Retinal pigment epithelial cell (primary cell): Measurements from ENCODE around the gene ATP8A2.
A peak's percentile ranks its signal among the peaks of the same experiment; 100 is the strongest.

Experiments used
- DNase-seq: peaks from one replicate; pipeline ENCODE4 v3.0.0-alpha.2; 2010; ENCODE audit warnings: low read depth
- H3K4me3 ChIP-seq: 2 replicates; pipeline ENCODE4 v1.5.1; 2011; ENCODE audit warnings: mild to moderate bottlenecking, low read length, control low read depth, moderate library complexity
- TF ChIP-seq, protein P1 (sequence below): conservative IDR thresholded peaks from 2 replicates; pipeline ENCODE4 v1.5.1; 2011; ENCODE audit warnings: low read depth, low read length, control low read depth, inconsistent platforms

ATP8A2 gene

DNA sequence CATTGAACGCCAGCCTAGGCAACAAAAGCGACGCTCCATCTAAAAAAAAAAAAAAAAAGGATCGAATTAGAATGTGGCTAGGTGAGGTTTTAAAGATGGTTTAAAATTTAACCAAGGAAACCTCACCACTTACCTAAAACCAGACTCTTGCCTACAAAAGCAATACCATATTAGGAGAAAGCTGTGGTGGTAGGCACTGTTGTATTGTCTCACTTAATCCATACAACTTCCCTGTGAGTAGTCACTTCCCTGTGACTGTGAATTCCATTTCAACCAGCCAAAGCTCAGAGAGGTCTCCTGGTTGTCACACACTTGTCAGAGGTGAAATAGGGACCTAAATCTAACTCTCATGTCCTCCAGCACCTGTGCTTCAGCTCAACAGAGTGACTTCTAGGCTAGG lies 664.6 kb downstream of the ATP8A2 start:
- no peak overlapping the region for H3K4me3 ChIP-seq
- no peak for DNase-seq
- TF ChIP-seq, protein P1, sequence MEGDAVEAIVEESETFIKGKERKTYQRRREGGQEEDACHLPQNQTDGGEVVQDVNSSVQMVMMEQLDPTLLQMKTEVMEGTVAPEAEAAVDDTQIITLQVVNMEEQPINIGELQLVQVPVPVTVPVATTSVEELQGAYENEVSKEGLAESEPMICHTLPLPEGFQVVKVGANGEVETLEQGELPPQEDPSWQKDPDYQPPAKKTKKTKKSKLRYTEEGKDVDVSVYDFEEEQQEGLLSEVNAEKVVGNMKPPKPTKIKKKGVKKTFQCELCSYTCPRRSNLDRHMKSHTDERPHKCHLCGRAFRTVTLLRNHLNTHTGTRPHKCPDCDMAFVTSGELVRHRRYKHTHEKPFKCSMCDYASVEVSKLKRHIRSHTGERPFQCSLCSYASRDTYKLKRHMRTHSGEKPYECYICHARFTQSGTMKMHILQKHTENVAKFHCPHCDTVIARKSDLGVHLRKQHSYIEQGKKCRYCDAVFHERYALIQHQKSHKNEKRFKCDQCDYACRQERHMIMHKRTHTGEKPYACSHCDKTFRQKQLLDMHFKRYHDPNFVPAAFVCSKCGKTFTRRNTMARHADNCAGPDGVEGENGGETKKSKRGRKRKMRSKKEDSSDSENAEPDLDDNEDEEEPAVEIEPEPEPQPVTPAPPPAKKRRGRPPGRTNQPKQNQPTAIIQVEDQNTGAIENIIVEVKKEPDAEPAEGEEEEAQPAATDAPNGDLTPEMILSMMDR: no peak

DNA sequence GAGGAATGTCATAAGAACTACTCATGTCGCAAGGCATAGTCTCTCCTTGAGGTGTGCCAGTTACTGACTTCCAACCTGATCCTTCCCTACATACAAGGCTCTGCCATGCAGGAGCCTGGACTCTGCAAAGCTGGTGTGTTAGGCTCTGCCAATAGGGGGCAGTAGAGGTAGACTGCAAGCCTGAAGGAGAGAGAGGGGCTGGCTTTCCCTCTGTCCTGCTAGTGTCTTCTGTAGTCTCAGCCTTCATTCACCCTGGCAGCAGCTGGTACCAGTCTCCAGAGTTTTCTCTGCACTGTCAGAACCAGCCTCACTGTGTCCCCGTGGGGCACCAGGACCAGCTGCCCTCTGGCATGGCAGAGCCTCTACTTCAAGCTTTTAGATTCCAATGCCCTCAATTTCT lies 665.5 kb downstream of the ATP8A2 start:
- TF ChIP-seq, protein P1: peak; percentile 53
- no peak overlapping the region for H3K4me3 ChIP-seq
- DNase-seq: no peak

DNA sequence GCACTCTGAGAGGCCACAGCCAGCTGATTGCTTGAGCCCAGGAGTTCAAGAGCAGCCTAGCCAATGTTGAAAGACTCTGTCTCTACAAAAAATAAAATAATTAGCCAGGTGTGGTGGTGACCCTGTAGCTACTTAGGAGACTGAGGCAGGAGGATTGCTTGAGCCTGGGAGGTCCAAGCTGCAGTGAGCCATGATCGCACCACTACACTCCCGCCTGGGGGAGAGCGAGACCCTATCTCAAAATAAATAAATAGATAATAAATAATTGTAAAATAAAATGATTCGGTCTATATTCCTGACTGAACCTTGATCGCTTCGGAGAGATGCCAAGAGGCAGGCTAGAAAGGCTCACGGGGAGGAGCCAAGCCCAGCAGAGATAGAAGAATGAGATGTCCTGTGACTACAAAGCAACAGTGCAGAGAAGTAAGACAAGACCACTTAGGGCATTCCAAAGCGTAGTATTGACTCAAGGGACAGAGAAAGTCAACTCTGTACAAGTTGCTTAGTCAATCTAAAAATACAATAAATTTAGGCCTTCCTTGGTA lies 667.2 kb downstream of the ATP8A2 start:
- no peak overlapping the region for H3K4me3 ChIP-seq
- DNase-seq: no peak
- TF ChIP-seq, protein P1: no peak

DNA sequence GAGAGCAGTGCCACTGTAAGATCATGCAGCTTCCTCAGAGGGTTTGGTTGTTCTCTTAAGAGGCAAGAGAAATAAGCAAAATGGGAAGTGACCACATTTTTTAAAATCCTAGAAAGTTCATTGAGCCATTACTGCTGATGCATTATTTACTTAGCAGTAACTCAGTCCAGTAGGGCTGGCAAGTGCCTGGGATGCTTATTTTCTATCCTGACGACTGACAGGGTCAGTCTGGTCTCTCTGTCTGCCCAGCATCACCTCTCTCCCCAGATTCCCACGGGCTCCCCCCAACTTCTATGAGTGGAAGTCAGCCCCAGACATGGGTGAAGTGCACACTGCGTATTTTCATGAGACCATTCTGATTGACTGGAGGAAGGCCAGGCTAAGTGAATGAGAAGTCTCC lies 669.7 kb downstream of the ATP8A2 start:
- DNase-seq: no peak
- no peak overlapping the region for H3K4me3 ChIP-seq
- TF ChIP-seq, protein P1: no peak

DNA sequence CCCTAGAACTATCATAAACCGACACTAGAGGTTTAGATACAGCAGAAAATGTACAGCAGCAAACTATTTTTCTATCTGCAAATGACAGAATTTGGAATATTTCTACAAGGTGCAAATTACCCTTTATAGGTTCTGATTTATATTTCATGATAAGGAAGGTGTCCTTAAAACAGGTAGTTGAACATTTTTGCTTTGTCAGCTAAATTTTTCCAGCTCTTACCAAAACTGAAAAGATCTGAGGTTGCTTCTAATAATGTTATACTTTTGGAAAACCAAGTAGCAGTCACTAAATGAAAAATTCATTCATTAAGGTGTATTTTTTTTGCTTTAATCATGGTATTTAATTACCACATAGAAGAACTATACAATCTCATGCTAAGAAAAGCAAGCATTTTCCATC lies 671.0 kb downstream of the ATP8A2 start:
- DNase-seq: no peak
- TF ChIP-seq, protein P1: no peak
- H3K4me3 ChIP-seq: no peak overlapping the region

DNA sequence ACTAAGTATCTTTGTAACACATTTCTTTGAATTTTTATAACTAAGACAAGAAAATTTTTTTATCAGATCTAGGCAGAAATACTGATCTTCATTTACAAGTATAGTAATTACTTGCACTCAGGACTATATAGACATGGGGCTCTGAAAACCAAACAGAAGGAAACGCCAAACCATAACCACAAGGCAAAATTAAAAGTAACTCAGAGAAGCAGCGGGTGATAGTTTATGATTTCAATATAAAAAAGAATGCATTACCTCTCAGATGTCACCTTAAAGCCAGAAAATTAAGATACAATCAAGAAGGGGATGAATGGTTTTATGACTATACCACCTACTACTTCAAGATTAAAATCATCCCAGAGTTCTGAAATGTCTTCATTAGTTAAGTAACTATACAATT lies 673.4 kb downstream of the ATP8A2 start:
- H3K4me3 ChIP-seq: no peak overlapping the region
- no peak for DNase-seq
- TF ChIP-seq, protein P1: no peak

DNA sequence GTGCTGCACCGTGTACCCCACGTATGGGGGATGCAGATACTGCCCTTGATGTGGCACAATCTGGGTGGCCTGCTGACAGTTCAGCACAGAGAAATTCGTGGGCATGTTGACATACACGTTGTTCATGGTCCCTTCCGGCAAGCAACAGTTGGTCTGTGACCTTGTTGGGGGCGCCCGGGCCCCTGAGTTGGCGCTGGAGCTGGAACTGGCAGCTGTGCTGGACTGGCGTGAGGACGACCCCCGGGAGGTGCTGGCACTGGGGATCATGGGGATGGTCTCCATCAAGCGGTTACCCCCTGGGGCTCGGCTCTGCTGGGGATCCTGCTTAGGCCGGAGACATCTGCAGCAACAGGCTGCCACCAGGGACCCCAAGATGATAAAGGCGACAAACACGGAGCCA lies 674.9 kb downstream of the ATP8A2 start:
- H3K4me3 ChIP-seq: no peak overlapping the region
- no peak for DNase-seq
- TF ChIP-seq, protein P1: no peak
